HepG2 (cell line): ENCODE data around the gene FKBP1C. TPM values are rescaled to one million over a fixed set of nuclear protein-coding genes. Genes with fewer than 3 reads are reported as not detected.

Source experiments
- ARNT2 ChIP-seq: sonication (generic); formaldehyde crosslinking; IDR thresholded peaks from 2 replicates; pipeline ENCODE4 v1.8.0; 2022; ENCODE audit warnings: mild to moderate bottlenecking, low read depth, missing genetic modification reagents, moderate library complexity
- HNF1A ChIP-seq, 2 experiments: sonication (generic) in 1 of 2; formaldehyde crosslinking in 1 of 2; IDR thresholded peaks; 2 replicates each; pipeline versions ENCODE4 v1.4.0 to v1.6.1; 2016 to 2020; ENCODE audit warnings: borderline replicate concordance in 1 of 2, low read depth in 1 of 2, mild to moderate bottlenecking in 1 of 2, missing genetic modification reagents in 1 of 2
- SNAPC4 ChIP-seq: sonication (generic); formaldehyde crosslinking; IDR thresholded peaks from 2 replicates; pipeline ENCODE4 v1.4.0; 2020; ENCODE audit warnings: mild to moderate bottlenecking, missing genetic modification reagents
- SOX6 ChIP-seq, 2 experiments: fragments of 450-650 bp in 1 of 2; sonication (generic) in 1 of 2; formaldehyde crosslinking in 1 of 2; IDR thresholded peaks; 2 replicates each; pipeline versions ENCODE4 v1.4.0 to v1.6.1; 2017 to 2020; ENCODE audit warnings: antibody characterized with exemption in 1 of 2, mild to moderate bottlenecking in 1 of 2, missing genetic modification reagents in 1 of 2
- ZNF260 ChIP-seq: sonication (generic); formaldehyde crosslinking; IDR thresholded peaks from 2 replicates; pipeline ENCODE4 v1.4.0; 2020; ENCODE audit warnings: missing genetic modification reagents, low read depth, mild to moderate bottlenecking, borderline replicate concordance
- ZNF572 ChIP-seq: sonication (generic); formaldehyde crosslinking; IDR thresholded peaks from 2 replicates; pipeline ENCODE4 v1.5.1; 2020; ENCODE audit warnings: mild to moderate bottlenecking, missing genetic modification reagents
- polyA plus RNA-seq, 8 experiments: library from polyadenylated mRNA; depleted of rRNA in 3 of 8; stranded (reverse) in 7 of 8; unstranded in 1 of 8; fragments of >200 nt; fragmentation: Illumina TruSeq in 4 of 8; extraction: Trizol in 4 of 8; gene quantifications; 2 replicates each; pipeline versions ENCODE4 v1.2.1 to v1.2.3, GENCODE V29; 2011 to 2016; ENCODE audit warnings: low read depth in 4 of 8, missing spikeins in 1 of 8, mixed read lengths in 1 of 8; ENCODE audit not compliant: insufficient read depth in 1 of 8
- total RNA-seq, 5 experiments: library from RNA; depleted of rRNA; stranded (reverse); fragments of >200 nt; fragmentation: Illumina TruSeq; extraction: Trizol; gene quantifications; 2 replicates each; pipeline ENCODE4 v1.2.3, GENCODE V29; 2016; ENCODE audit warnings: low read depth in 1 of 5

The FKBP1C gene
- total and polyA plus RNA-seq, 2 of the 13 experiments (the other 11 are each of a cell fraction or from before 2014, with no cell fraction given) = 0.64 to 3.2 TPM

- TF ChIP-seq HNF1A (IDR thresholded peaks at IDR 0.05; ENCODE audit: low read depth) (no peak), HNF1A (CRISPR knock-in tag; IDR thresholded peaks at IDR 0.05; ENCODE audit: borderline replicate concordance) (no peak), ZNF572 (CRISPR knock-in tag) (no peak), SNAPC4 (no peak), SOX6 (IDR thresholded peaks at IDR 0.05) (no peak), SOX6 (CRISPR knock-in tag; IDR thresholded peaks at IDR 0.05) (no peak), ZNF260 (CRISPR knock-in tag) (no peak), ARNT2 (CRISPR knock-in tag) (no peak)
- TF ChIP-seq, all 625 proteins: peak for 0
Observed at GRCh38 chr6:63249875-63250482, 38.7 kb downstream of the FKBP1C start (continued).
